SK-N-SH treated with all-trans-retinoic acid at 6 μM for 48 hours (cell line): ENCODE measurements around the gene SEMA5B.

Experiments used
- ARNTL ChIP-seq: fragments of 450-650 bp; formaldehyde crosslinking; IDR thresholded peaks from 2 replicates; pipeline ENCODE4 v1.5.0; 2020; ENCODE audit warnings: low read depth, mild to moderate bottlenecking, moderate library complexity, borderline replicate concordance
- BACH2 ChIP-seq: fragments of 250-450 bp; sonication (Bioruptor Pico); IDR thresholded peaks from 2 replicates; pipeline ENCODE4 v1.9.0; 2021; ENCODE audit warnings: mild to moderate bottlenecking, borderline replicate concordance
- ESRRG ChIP-seq: fragments of 250-450 bp; sonication (Bioruptor Pico); IDR thresholded peaks from 2 replicates; pipeline ENCODE4 v1.6.1; 2021; ENCODE audit warnings: mild to moderate bottlenecking
- ISL1 ChIP-seq: fragments of 250-450 bp; sonication (Bioruptor Pico); IDR thresholded peaks from 2 replicates; pipeline ENCODE4 v2.1.2; 2022; ENCODE audit warnings: mild to moderate bottlenecking, moderate library complexity
- PPARA ChIP-seq: fragments of 250-450 bp; sonication (Bioruptor Pico); IDR thresholded peaks from 2 replicates; pipeline ENCODE4 v1.5.0; 2020; ENCODE audit warnings: mild to moderate bottlenecking, borderline replicate concordance
- RARB ChIP-seq: fragments of 250-450 bp; sonication (Bioruptor Pico); IDR thresholded peaks from 2 replicates; pipeline ENCODE4 v1.8.0; 2021; ENCODE audit warnings: mild to moderate bottlenecking, moderate library complexity
- TOX ChIP-seq: fragments of 250-450 bp; sonication (Bioruptor Pico); IDR thresholded peaks from 2 replicates; pipeline ENCODE4 v1.8.0; 2021; ENCODE audit warnings: mild to moderate bottlenecking, moderate library complexity, borderline replicate concordance
- ZFP30 ChIP-seq: fragments of 450-650 bp; formaldehyde crosslinking; IDR thresholded peaks from 2 replicates; pipeline ENCODE4 v1.5.0; 2022; ENCODE audit warnings: mild to moderate bottlenecking, moderate library complexity
- TF ChIP-seq, protein P1 (sequence below): fragments of 250-450 bp; sonication (Bioruptor Pico); IDR thresholded peaks from 2 replicates; pipeline ENCODE4 v1.8.0; 2020; ENCODE audit warnings: mild to moderate bottlenecking, moderate library complexity, borderline replicate concordance
- TF ChIP-seq, protein P2 (sequence below): fragments of 250-450 bp; sonication (Bioruptor Pico); IDR thresholded peaks from 2 replicates; pipeline ENCODE4 v1.5.0; 2020; ENCODE audit warnings: mild to moderate bottlenecking, moderate library complexity
- TF ChIP-seq, protein P3 (sequence below): fragments of 250-450 bp; sonication (Bioruptor Pico); IDR thresholded peaks from 2 replicates; pipeline ENCODE4 v1.5.1; 2020; ENCODE audit warnings: low read depth, mild to moderate bottlenecking, moderate library complexity
- TF ChIP-seq, protein P4 (sequence below): fragments of 250-450 bp; sonication (Bioruptor Pico); IDR thresholded peaks from 2 replicates; pipeline ENCODE4 v1.5.1; 2021; ENCODE audit warnings: mild to moderate bottlenecking, moderate library complexity

DNA sequence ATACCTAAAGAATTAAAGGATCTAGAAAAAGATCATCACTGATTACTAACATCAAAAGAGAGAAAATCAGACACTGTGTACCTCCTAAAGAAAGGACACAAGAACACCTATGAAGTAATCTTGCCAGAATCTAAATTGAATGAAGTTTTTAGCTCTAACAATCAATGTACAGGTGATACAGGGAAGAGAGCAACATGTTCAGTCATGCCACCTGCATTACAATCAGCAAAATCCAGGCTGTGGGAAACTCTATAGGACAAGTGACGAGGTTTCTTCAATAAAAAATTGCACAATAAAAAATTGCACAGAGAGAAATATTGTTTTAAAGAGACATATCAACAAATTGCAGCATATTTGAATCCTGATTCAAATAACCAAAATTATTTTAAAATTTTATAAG lies 93.3 kb downstream of the SEMA5B start:
- TF ChIP-seq, protein P1, sequence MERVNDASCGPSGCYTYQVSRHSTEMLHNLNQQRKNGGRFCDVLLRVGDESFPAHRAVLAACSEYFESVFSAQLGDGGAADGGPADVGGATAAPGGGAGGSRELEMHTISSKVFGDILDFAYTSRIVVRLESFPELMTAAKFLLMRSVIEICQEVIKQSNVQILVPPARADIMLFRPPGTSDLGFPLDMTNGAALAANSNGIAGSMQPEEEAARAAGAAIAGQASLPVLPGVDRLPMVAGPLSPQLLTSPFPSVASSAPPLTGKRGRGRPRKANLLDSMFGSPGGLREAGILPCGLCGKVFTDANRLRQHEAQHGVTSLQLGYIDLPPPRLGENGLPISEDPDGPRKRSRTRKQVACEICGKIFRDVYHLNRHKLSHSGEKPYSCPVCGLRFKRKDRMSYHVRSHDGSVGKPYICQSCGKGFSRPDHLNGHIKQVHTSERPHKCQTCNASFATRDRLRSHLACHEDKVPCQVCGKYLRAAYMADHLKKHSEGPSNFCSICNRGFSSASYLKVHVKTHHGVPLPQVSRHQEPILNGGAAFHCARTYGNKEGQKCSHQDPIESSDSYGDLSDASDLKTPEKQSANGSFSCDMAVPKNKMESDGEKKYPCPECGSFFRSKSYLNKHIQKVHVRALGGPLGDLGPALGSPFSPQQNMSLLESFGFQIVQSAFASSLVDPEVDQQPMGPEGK (CRISPR knock-in tag) = no peak
- TF ChIP-seq TOX (CRISPR knock-in tag) = no peak
- TF ChIP-seq BACH2 (CRISPR knock-in tag) = no peak
- TF ChIP-seq PPARA (CRISPR knock-in tag) = no peak
- TF ChIP-seq, protein P2, sequence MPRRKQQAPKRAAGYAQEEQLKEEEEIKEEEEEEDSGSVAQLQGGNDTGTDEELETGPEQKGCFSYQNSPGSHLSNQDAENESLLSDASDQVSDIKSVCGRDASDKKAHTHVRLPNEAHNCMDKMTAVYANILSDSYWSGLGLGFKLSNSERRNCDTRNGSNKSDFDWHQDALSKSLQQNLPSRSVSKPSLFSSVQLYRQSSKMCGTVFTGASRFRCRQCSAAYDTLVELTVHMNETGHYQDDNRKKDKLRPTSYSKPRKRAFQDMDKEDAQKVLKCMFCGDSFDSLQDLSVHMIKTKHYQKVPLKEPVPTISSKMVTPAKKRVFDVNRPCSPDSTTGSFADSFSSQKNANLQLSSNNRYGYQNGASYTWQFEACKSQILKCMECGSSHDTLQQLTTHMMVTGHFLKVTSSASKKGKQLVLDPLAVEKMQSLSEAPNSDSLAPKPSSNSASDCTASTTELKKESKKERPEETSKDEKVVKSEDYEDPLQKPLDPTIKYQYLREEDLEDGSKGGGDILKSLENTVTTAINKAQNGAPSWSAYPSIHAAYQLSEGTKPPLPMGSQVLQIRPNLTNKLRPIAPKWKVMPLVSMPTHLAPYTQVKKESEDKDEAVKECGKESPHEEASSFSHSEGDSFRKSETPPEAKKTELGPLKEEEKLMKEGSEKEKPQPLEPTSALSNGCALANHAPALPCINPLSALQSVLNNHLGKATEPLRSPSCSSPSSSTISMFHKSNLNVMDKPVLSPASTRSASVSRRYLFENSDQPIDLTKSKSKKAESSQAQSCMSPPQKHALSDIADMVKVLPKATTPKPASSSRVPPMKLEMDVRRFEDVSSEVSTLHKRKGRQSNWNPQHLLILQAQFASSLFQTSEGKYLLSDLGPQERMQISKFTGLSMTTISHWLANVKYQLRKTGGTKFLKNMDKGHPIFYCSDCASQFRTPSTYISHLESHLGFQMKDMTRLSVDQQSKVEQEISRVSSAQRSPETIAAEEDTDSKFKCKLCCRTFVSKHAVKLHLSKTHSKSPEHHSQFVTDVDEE (CRISPR knock-in tag) = no peak
- TF ChIP-seq ZFP30 (CRISPR knock-in tag) = no peak
- TF ChIP-seq ARNTL (CRISPR knock-in tag) = no peak
- no peak for TF ChIP-seq ESRRG (CRISPR knock-in tag)
- TF ChIP-seq, protein P3, sequence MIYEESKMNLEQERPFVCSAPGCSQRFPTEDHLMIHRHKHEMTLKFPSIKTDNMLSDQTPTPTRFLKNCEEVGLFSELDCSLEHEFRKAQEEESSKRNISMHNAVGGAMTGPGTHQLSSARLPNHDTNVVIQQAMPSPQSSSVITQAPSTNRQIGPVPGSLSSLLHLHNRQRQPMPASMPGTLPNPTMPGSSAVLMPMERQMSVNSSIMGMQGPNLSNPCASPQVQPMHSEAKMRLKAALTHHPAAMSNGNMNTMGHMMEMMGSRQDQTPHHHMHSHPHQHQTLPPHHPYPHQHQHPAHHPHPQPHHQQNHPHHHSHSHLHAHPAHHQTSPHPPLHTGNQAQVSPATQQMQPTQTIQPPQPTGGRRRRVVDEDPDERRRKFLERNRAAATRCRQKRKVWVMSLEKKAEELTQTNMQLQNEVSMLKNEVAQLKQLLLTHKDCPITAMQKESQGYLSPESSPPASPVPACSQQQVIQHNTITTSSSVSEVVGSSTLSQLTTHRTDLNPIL (CRISPR knock-in tag) = no peak
- TF ChIP-seq ISL1 (CRISPR knock-in tag) = no peak
- TF ChIP-seq RARB = no peak
- TF ChIP-seq, protein P4, sequence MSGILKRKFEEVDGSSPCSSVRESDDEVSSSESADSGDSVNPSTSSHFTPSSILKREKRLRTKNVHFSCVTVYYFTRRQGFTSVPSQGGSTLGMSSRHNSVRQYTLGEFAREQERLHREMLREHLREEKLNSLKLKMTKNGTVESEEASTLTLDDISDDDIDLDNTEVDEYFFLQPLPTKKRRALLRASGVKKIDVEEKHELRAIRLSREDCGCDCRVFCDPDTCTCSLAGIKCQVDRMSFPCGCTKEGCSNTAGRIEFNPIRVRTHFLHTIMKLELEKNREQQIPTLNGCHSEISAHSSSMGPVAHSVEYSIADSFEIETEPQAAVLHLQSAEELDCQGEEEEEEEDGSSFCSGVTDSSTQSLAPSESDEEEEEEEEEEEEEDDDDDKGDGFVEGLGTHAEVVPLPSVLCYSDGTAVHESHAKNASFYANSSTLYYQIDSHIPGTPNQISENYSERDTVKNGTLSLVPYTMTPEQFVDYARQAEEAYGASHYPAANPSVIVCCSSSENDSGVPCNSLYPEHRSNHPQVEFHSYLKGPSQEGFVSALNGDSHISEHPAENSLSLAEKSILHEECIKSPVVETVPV (CRISPR knock-in tag) = no peak
